K562 (cell line): Measurements from ENCODE around the gene NR2F6. TPM values are rescaled to one million over a fixed set of nuclear protein-coding genes. Genes with fewer than 3 reads are reported as not detected.
A peak's percentile ranks its signal among the peaks of the same experiment; 100 is the strongest.

Experiments used
- ATAC-seq: fragments of 200-7000 bp; cut with Tn5 transposase; 3 replicates; pipeline ENCODE4 v1.9.1; 2020; ENCODE audit warnings: moderate library complexity
- BruUV-seq: library from RNA; stranded (reverse); fragments of 400-500 nt; replicated peaks from 2 replicates; lab custom pipeline; 2021; lab: Mats Ljungman, UMichigan
- CTCF ChIA-PET: fragments of 300-600 bp; formaldehyde crosslinking; extraction: SDS; loops from one replicate; lab custom pipeline; 2021; ENCODE audit warnings: low intra/inter-chr PET ratio; lab: Yijun Ruan, JAX
- POLR2A ChIA-PET: fragments of 300-600, 350-650 bp; sonication (Branson Sonifier 250); formaldehyde crosslinking; extraction: SDS; loops from one replicate; lab custom pipeline; 2021; ENCODE audit warnings: antibody characterized with exemption, inconsistent platforms; lab: Yijun Ruan, JAX
- DNase-seq, 4 experiments: peaks; one replicate each; pipeline versions ENCODE4 v3.0.0 to v3.0.0-alpha.2; 2011 to 2018; ENCODE audit warnings: low spot score in 3 of 4, mixed read lengths in 3 of 4; ENCODE audit errors: extremely low read depth in 1 of 4
- FAIRE-seq: peaks from 2 replicates; lab custom pipeline; 2011; peaks lifted over from hg19 to GRCh38; lab: Jason Lieb, UNC
- H2AFZ ChIP-seq: 2 replicates; pipeline ENCODE4 v1.6.0; 2011; ENCODE audit warnings: low read depth, low read length, control low read depth, inconsistent platforms
- H3K27ac ChIP-seq: fragments of 200-600 bp; 3 replicates; pipeline ENCODE4 v1.8.0; 2011; ENCODE audit warnings: low read depth, mild to moderate bottlenecking, control low read depth, inconsistent platforms, low read length, moderate library complexity, mixed read lengths; ENCODE audit errors: extremely low read depth
- H3K27me3 ChIP-seq, 2 experiments: fragments of 300-600 bp in 1 of 2; 2 replicates in 1 of 2; 3 replicates in 1 of 2; pipeline versions ENCODE4 v1.6.0 to v1.8.0; 2011; ENCODE audit warnings: inconsistent platforms in 2 of 2, low read length in 2 of 2, mild to moderate bottlenecking in 1 of 2, mixed read lengths in 1 of 2, moderate library complexity in 1 of 2; ENCODE audit not compliant: control insufficient read depth in 2 of 2, insufficient read depth in 2 of 2
- H3K36me3 ChIP-seq: fragments of 300-600 bp; 3 replicates; pipeline ENCODE4 v1.8.0; 2011; ENCODE audit warnings: mild to moderate bottlenecking, low read length, inconsistent platforms; ENCODE audit not compliant: control insufficient read depth, insufficient read depth
- H3K4me1 ChIP-seq, 2 experiments: fragments of 200-600 bp in 1 of 2; replicated peaks in 1 of 2; 2 replicates in 1 of 2; 3 replicates in 1 of 2; pipeline versions ENCODE4 v1.5.1 to v1.8.0; 2011; ENCODE audit warnings: inconsistent platforms in 2 of 2, low read length in 2 of 2, mild to moderate bottlenecking in 1 of 2, mixed read lengths in 1 of 2, moderate library complexity in 1 of 2; ENCODE audit not compliant: control insufficient read depth in 2 of 2, insufficient read depth in 2 of 2
- H3K4me2 ChIP-seq: 2 replicates; pipeline ENCODE4 v1.6.1; 2011; ENCODE audit warnings: low read length, control low read depth, inconsistent platforms, mixed read lengths; ENCODE audit not compliant: insufficient read depth
- H3K4me3 ChIP-seq: fragments of 200-600 bp; sonication (generic), shearing (Covaris generic); 2 replicates; pipeline ENCODE4 v1.5.1; 2016; ENCODE audit warnings: control low read depth, inconsistent platforms
- H3K79me2 ChIP-seq: fragments of 200-600 bp; 3 replicates; pipeline ENCODE4 v1.8.0; 2011; ENCODE audit warnings: low read length, inconsistent platforms; ENCODE audit not compliant: control insufficient read depth, insufficient read depth
- H3K9ac ChIP-seq, 2 experiments: 2 replicates each; pipeline versions ENCODE4 v1.6.0 to v1.6.1; 2011; ENCODE audit warnings: low read depth in 2 of 2, low read length in 2 of 2, control low read depth in 1 of 2, inconsistent platforms in 1 of 2, mild to moderate bottlenecking in 1 of 2, mixed read lengths in 1 of 2; ENCODE audit not compliant: insufficient read depth in 1 of 2
- H3K9me1 ChIP-seq: one replicate; pipeline ENCODE4 v1.6.0; 2011; ENCODE audit warnings: inconsistent platforms, mild to moderate bottlenecking, low read length, moderate library complexity; ENCODE audit not compliant: control insufficient read depth, insufficient read depth
- H3K9me3 ChIP-seq: replicated peaks from 2 replicates; pipeline ENCODE4 v1.5.1; 2011; ENCODE audit warnings: low read depth, low read length, inconsistent platforms; ENCODE audit not compliant: control insufficient read depth, insufficient read depth
- H4K20me1 ChIP-seq: replicated peaks from 2 replicates; pipeline ENCODE4 v1.6.1; 2011; ENCODE audit warnings: low read length, inconsistent platforms, mixed read lengths; ENCODE audit not compliant: control insufficient read depth, insufficient read depth
- E2F1 ChIP-seq: sonication (generic); formaldehyde crosslinking; IDR thresholded peaks from 2 replicates; pipeline ENCODE4 v1.8.1; 2023; ENCODE audit warnings: mild to moderate bottlenecking, missing genetic modification reagents, moderate library complexity
- EHMT2 ChIP-seq: fragments of 450-650 bp; IDR thresholded peaks from 2 replicates; pipeline ENCODE4 v1.6.1; 2018; ENCODE audit warnings: antibody characterized with exemption
- EP300 ChIP-seq: IDR thresholded peaks from 2 replicates; pipeline ENCODE4 v1.6.1; 2012; ENCODE audit warnings: low read length, improper control_type of control experiment
- POLR2AphosphoS5 ChIP-seq: IDR thresholded peaks from 2 replicates; pipeline ENCODE4 v1.6.1; 2011; ENCODE audit warnings: mild to moderate bottlenecking, low read depth, low read length, moderate library complexity; ENCODE audit not compliant: control insufficient read depth, insufficient read depth
- SMAD2 ChIP-seq: fragments of 150-350 bp; IDR thresholded peaks from 2 replicates; pipeline ENCODE4 v1.6.1; 2014; ENCODE audit warnings: low read depth, mild to moderate bottlenecking, low read length
- SREBF1 ChIP-seq: fragments of 150-350 bp; IDR thresholded peaks from 2 replicates; pipeline ENCODE4 v1.6.1; 2014; ENCODE audit warnings: antibody characterized with exemption, low read depth, low read length, borderline replicate concordance
- SRSF3 ChIP-seq: fragments of 200-400 bp; formaldehyde crosslinking; IDR thresholded peaks from 2 replicates; pipeline ENCODE4 v1.6.1; 2016; ENCODE audit warnings: mild to moderate bottlenecking, low read length, moderate library complexity; ENCODE audit not compliant: insufficient read depth
- TRIM28 ChIP-seq: fragments of 450-650 bp; IDR thresholded peaks from 2 replicates; pipeline ENCODE4 v1.6.1; 2017
- ZZZ3 ChIP-seq: fragments of 450-650 bp; IDR thresholded peaks from 2 replicates; pipeline ENCODE4 v1.6.1; 2016; ENCODE audit warnings: antibody characterized with exemption, mild to moderate bottlenecking, moderate library complexity
- WGBS: fragments of 100-300 bp; shearing (Covaris generic); methylation state at CpG from one replicate; pipeline ENCODE4 v1.1.6; 2016; ENCODE audit warnings: low coverage, mixed read lengths; ENCODE audit not compliant: insufficient coverage; ENCODE audit errors: missing lambda C conversion rate; 5-methylcytosine and 5-hydroxymethylcytosine counted together
- in situ Hi-C: fragments of 300-500 bp; cut with MboI; formaldehyde crosslinking; loops from 4 replicates; pipeline ENCODE4 v1.15.0; 2018; ENCODE audit warnings: inconsistent platforms, mixed read lengths
- intact Hi-C: fragments of 100-400 bp; cut with micrococcal nuclease; formaldehyde crosslinking; loops from 2 replicates; pipeline ENCODE4 v1.14.2; 2022
- polyA plus RNA-seq, 8 experiments: library from polyadenylated mRNA; depleted of rRNA in 4 of 8; stranded (reverse) in 5 of 8; unstranded in 3 of 8; fragments of >200 nt; fragmentation: Nextera tagmentation in 2 of 8; fragmentation: Illumina TruSeq in 1 of 8; extraction: Ambion mirVana in 2 of 8; extraction: Trizol in 1 of 8; gene quantifications; 2 replicates each; pipeline versions ENCODE4 v1.2.1 to v1.2.3, GENCODE V29; 2011 to 2014; ENCODE audit warnings: inconsistent platforms in 1 of 8, missing spikeins in 1 of 8
- total RNA-seq, 7 experiments: library from RNA; depleted of rRNA in 6 of 7; stranded (reverse); fragments of >200 nt in 6 of 7; fragmentation: Illumina TruSeq in 2 of 7; extraction: Trizol in 2 of 7; gene quantifications; 2 replicates each; pipeline versions ENCODE4 v1.2.1 to v1.2.3, GENCODE V29; 2011 to 2021; ENCODE audit warnings: low replicate concordance in 1 of 7
- TF ChIP-seq, protein P1 (sequence below): fragments of 250-450 bp; sonication (Bioruptor Pico); IDR thresholded peaks from 2 replicates; pipeline ENCODE4 v1.4.0; 2020; ENCODE audit warnings: mild to moderate bottlenecking

NR2F6 gene
- total and polyA plus RNA-seq, 9 of the 15 experiments (the other 6 are each of a cell fraction or from before 2014, with no cell fraction given), result 0.76 to 97.5 (median 18.8) TPM

GRCh38 chr19:17202713-17203112 is 43.0 kb downstream of the NR2F6 start:
- Histone ChIP-seq H3K36me3 (peaks cover 56% of the 10 kb centered on the region; the same call in 2 of the 3 replicates), H3K4me2 (no peak overlapping the region), H3K27me3 (no peaks in the 10 kb centered on the region), H3K4me3 (no peak overlapping the region), H2AFZ (no peak overlapping the region), H3K9ac (0 out of 4 replicates have a peak overlapping the region, but pooled peaks of 1 of the 2 experiments have one; percentile 26), H3K79me2 (no peaks in the 10 kb centered on the region), H4K20me1 (no peaks in the 10 kb centered on the region), H3K27ac (no peak overlapping the region), H3K9me3 (no peaks in the 10 kb centered on the region), H3K4me1 (peaks cover 0 to 24% of the 10 kb centered on the region in 2 experiments; a peak in 1 of 5 replicates), H3K9me1 (no peaks in the 10 kb centered on the region)
- ChIA-PET CTCF (interaction anchor here (0.6 kb wide), 1 partner anchor 92 kb away, joined by 3 read pairs; no protein-coding TSS in a partner anchor), POLR2A (no interaction called here)
- TF ChIP-seq EP300 (no peak), SMAD2 (no peak), SRSF3 (no peak), ZZZ3 (no peak), TRIM28 (no peak), EHMT2 (no peak), E2F1 (CRISPR knock-in tag) (no peak), POLR2AphosphoS5 (no peak), SREBF1 (no peak)
- TF ChIP-seq, protein P1, sequence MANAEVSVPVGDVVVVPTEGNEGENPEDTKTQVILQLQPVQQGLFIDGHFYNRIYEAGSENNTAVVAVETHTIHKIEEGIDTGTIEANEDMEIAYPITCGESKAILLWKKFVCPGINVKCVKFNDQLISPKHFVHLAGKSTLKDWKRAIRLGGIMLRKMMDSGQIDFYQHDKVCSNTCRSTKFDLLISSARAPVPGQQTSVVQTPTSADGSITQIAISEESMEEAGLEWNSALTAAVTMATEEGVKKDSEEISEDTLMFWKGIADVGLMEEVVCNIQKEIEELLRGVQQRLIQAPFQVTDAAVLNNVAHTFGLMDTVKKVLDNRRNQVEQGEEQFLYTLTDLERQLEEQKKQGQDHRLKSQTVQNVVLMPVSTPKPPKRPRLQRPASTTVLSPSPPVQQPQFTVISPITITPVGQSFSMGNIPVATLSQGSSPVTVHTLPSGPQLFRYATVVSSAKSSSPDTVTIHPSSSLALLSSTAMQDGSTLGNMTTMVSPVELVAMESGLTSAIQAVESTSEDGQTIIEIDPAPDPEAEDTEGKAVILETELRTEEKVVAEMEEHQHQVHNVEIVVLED, result no peak
- intact Hi-C loops (loop anchor here (10.0 kb wide), 1 partner anchor 128 kb away; the partner anchor contains the start of genes HAUS8 and MYO9B), in situ Hi-C loops (loop anchor here (5.0 kb wide), 1 partner anchor 75 kb away; no protein-coding TSS in a partner anchor)
- DNase-seq (no peak), FAIRE-seq (no peak), ATAC-seq (no peak)
- no TSS peak for BruUV-seq
- 80% methylated on average over 11 of the region's 17 CpGs for WGBS
